Esophagus muscularis mucosa (tissue), 4 donors: ENCODE results near the gene GOLGB1. TPM values are rescaled to one million over a fixed set of nuclear protein-coding genes. Genes with fewer than 3 reads are reported as not detected.

Source experiments
- DNase-seq: peaks from one replicate; pipeline ENCODE4 v3.0.0-alpha.2; 2017; ENCODE audit errors: extremely low spot score
- H3K27ac ChIP-seq, 4 donors: fragments of 200-600 bp; sonication (generic); replicated peaks in 1 of 4; 1 replicate in 3 of 4; 2 replicates in 1 of 4; pipeline ENCODE4 v1.5.1; 2016 to 2019; ENCODE audit warnings: mild to moderate bottlenecking in 1 of 4
- H3K27me3 ChIP-seq, 4 donors: fragments of 200-600 bp; sonication (generic); one replicate each; pipeline versions ENCODE4 v1.5.1 to v1.6.0; 2016 to 2019
- H3K36me3 ChIP-seq, 4 donors: fragments of 200-600 bp; sonication (generic); one replicate each; pipeline ENCODE4 v1.5.1; 2016 to 2019
- H3K4me1 ChIP-seq, 4 donors: fragments of 200-600 bp; sonication (generic); one replicate each; pipeline ENCODE4 v1.5.1; 2016 to 2019
- H3K4me3 ChIP-seq, 4 donors: fragments of 200-600 bp; sonication (generic); 1 replicate in 2 of 4; 2 replicates in 2 of 4; pipeline ENCODE4 v1.5.1; 2016 to 2019; ENCODE audit warnings: mild to moderate bottlenecking in 4 of 4, moderate library complexity in 1 of 4
- H3K9me3 ChIP-seq, 4 donors: fragments of 200-600 bp; sonication (generic); 1 replicate in 3 of 4; 2 replicates in 1 of 4; pipeline ENCODE4 v1.5.1; 2016 to 2019
- EP300 ChIP-seq: sonication (generic); formaldehyde crosslinking; IDR thresholded peaks from one replicate; pipeline ENCODE4 v1.6.1; 2017; ENCODE audit warnings: antibody characterized with exemption
- POLR2A ChIP-seq: fragments of 450-650 bp; IDR thresholded peaks from one replicate; pipeline ENCODE4 v1.6.1; 2017; ENCODE audit warnings: antibody characterized with exemption, moderate library complexity, mild to moderate bottlenecking, low read depth
- POLR2AphosphoS5 ChIP-seq, 2 donors: sonication (generic); formaldehyde crosslinking; IDR thresholded peaks; one replicate each; pipeline ENCODE4 v1.6.1; 2017; ENCODE audit warnings: antibody characterized with exemption in 2 of 2
- WGBS: methylation state at CpG from one replicate; pipeline ENCODE4 v1.1.5; 2018; 5-methylcytosine and 5-hydroxymethylcytosine counted together
- intact Hi-C: fragments of 100-400 bp; cut with DNase I; formaldehyde crosslinking; loops from one replicate; pipeline ENCODE4 v1.15.1; 2023
- total RNA-seq, 4 donors: library from RNA; depleted of rRNA; stranded (reverse); fragments of >200 nt; gene quantifications; one replicate each; pipeline versions ENCODE4 v1.1.0 to v1.2.1, GENCODE V29; 2016
- TF ChIP-seq, protein P1 (sequence below), 3 experiments: fragments of 200-600 bp in 2 of 3; fragments of 450-650 bp in 1 of 3; sonication (generic) in 2 of 3; IDR thresholded peaks; one replicate each; pipeline ENCODE4 v1.5.1; 2017 to 2019; ENCODE audit warnings: antibody characterized with exemption in 3 of 3, mild to moderate bottlenecking in 2 of 3, moderate library complexity in 1 of 3

GOLGB1 gene
- total RNA-seq, 4 donors from 2014 or later = 55.7 to 73.9 (median 69.3) TPM

DNA sequence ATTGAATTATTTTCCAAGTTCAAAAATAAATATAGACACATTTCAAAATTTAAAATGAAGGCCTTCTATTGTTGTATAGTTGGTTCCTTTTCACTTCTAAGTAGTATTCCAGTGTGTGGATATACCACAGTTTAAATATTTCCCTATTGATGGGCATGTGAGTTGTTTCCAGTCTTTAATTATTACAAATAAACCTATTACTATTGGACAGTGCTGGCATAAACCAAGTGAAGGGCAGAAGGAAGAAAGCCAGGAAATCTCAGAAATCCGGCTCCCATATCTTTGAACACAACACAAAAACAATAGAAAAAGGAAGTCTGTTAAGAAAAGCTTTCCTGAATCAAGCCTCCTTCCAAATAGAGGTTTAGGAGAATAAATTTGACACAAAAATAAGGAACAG lies 26.1 kb downstream of the GOLGB1 start:
- Histone ChIP-seq H3K9me3 (no peaks in the 10 kb centered on the region), H3K27ac (no peak overlapping the region), H3K36me3 (peaks cover 53 to 98% (median 81%) of the 10 kb centered on the region in 4 donors), H3K27me3 (no peaks in the 10 kb centered on the region), H3K4me3 (no peak overlapping the region), H3K4me1 (no peaks in the 10 kb centered on the region)
- intact Hi-C loops = no loop called here
- DNase-seq = no peak
- TF ChIP-seq EP300 (no peak), POLR2A (no peak), POLR2AphosphoS5 (IDR thresholded peaks at IDR 0.05) (no peak)
- TF ChIP-seq, protein P1, sequence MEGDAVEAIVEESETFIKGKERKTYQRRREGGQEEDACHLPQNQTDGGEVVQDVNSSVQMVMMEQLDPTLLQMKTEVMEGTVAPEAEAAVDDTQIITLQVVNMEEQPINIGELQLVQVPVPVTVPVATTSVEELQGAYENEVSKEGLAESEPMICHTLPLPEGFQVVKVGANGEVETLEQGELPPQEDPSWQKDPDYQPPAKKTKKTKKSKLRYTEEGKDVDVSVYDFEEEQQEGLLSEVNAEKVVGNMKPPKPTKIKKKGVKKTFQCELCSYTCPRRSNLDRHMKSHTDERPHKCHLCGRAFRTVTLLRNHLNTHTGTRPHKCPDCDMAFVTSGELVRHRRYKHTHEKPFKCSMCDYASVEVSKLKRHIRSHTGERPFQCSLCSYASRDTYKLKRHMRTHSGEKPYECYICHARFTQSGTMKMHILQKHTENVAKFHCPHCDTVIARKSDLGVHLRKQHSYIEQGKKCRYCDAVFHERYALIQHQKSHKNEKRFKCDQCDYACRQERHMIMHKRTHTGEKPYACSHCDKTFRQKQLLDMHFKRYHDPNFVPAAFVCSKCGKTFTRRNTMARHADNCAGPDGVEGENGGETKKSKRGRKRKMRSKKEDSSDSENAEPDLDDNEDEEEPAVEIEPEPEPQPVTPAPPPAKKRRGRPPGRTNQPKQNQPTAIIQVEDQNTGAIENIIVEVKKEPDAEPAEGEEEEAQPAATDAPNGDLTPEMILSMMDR (IDR thresholded peaks at IDR 0.05) = no peak
- 88% methylated on average over 1 of the region's 1 CpG for WGBS

DNA sequence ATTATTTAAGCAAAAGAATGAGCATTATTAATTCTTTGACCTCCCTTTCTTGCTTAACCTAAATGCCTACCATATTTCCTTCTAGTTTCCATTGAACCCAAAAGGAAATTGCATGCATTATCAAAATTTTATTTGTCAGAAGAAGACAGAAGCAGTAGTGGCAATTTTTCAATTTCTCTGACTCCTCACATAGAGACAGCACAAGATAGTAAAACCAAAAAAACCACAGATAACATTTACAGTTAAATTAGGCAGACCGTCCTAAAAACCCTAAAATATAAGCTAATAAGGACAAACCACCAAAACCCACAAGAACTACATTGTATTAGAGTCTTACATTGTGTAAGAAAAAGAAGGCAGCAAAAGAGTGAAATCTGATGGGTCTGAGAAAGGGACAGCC lies 27.1 kb downstream of the GOLGB1 start:
- peaks cover 58 to 98% (median 83%) of the 10 kb centered on the region in 4 donors for H3K36me3 ChIP-seq
- H3K4me1 ChIP-seq = no peaks in the 10 kb centered on the region
- H3K4me3 ChIP-seq = no peak overlapping the region
- H3K9me3 ChIP-seq = no peaks in the 10 kb centered on the region
- 88% methylated on average over 1 of the region's 1 CpG for WGBS
- TF ChIP-seq, protein P1 (IDR thresholded peaks at IDR 0.05) = no peak
- TF ChIP-seq POLR2A (no peak), POLR2AphosphoS5 (IDR thresholded peaks at IDR 0.05) (no peak), EP300 (no peak)
- DNase-seq = no peak
- intact Hi-C loops = no loop called here
- H3K27me3 ChIP-seq = no peaks in the 10 kb centered on the region
- H3K27ac ChIP-seq = no peak overlapping the region

DNA sequence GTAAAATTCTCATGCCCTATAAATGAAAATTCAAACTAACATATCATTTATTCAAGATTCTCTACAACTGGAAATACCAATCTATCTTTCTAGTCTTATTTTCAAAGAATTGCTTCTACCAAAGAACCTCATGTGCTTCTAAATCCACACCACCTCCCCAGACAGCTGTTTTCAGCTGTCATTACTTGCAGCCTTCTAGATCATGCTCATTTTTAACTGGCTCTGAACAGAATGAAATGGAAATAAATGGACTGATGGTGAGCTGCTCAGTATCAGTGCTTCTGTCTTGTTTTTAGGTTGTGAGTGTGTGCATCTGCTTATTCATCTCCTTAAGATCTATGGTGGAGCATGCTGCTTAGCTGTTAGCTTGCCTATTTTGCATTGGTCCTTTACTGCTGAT lies 29.4 kb downstream of the GOLGB1 start:
- Histone ChIP-seq H3K36me3 (peaks cover 62 to 100% (median 90%) of the 10 kb centered on the region in 4 donors), H3K27me3 (no peaks in the 10 kb centered on the region)

DNA sequence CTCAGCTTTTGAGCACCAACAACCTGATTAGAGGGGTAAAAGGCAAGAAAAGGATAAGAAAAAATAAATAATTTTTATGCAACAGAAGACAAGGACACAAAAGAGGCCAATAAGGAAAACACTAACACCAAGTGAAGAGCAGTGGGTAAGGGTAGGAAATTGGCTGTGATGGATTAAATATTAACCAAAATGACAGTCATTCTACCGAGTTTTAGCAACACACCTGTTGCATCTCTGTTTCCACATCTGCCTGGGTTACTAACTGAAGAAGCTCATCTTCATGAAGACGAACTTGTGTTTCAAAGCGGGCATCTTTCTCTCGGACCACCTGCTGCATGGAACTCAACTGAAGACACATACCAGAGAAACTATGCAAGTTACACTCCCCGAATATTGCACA lies 30.1 kb downstream of the GOLGB1 start:
- H3K4me3 ChIP-seq = no peak overlapping the region
- DNase-seq = no peak
- TF ChIP-seq, protein P1 (IDR thresholded peaks at IDR 0.05) = no peak
- no peak for TF ChIP-seq POLR2AphosphoS5 (IDR thresholded peaks at IDR 0.05)
- no peak for TF ChIP-seq EP300
- no peak for TF ChIP-seq POLR2A
- no peaks in the 10 kb centered on the region for H3K27me3 ChIP-seq
- no peaks in the 10 kb centered on the region for H3K9me3 ChIP-seq
- no peak overlapping the region for H3K27ac ChIP-seq
- peaks cover 58 to 100% (median 88%) of the 10 kb centered on the region in 4 donors for H3K36me3 ChIP-seq
- WGBS = 93% methylated on average over 5 of the region's 5 CpGs
- no peaks in the 10 kb centered on the region for H3K4me1 ChIP-seq
- intact Hi-C loops = no loop called here

More for the DNA sequence above, 29.4 kb downstream of the GOLGB1 start:
- no peak for TF ChIP-seq POLR2A
- no peak for TF ChIP-seq EP300
- TF ChIP-seq, protein P1 (IDR thresholded peaks at IDR 0.05) = no peak
- TF ChIP-seq POLR2AphosphoS5 (IDR thresholded peaks at IDR 0.05) = no peak
- Histone ChIP-seq H3K27ac (no peak overlapping the region), H3K9me3 (no peaks in the 10 kb centered on the region), H3K4me3 (no peak overlapping the region), H3K4me1 (no peaks in the 10 kb centered on the region)
- DNase-seq = no peak
- intact Hi-C loops = no loop called here

DNA sequence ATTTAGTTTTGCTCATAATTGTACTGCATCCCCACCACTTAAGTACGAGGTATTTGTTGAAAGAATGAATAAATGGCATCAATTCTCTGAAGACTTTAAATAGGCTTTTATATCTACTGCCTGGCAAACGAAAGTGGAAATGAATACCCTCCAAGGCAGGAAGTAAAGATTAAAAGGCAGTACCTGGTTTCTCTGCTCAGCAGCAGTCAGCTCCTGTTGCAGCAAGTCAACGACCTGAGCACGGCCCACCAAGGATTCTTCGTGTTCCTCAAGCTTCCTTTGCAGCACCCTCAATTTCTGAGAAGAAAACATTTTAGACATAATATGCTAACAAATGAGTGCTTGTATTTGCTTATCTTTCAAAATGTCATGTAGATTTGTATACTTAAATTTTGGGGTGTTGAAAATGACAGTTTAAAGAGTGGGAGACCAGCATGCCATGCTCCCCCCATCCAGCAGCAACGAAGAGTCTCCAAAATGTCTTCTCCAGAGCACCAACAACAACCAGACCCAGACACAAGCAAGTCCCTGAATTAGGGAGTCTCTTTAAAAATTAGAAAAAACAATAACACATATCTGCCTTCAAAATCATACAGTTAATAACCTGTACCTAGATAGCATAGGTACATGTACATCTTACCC lies 31.2 kb downstream of the GOLGB1 start:
- WGBS = 96% methylated on average over 6 of the region's 6 CpGs
- no peak for DNase-seq
- Histone ChIP-seq H3K27ac (no peak overlapping the region), H3K36me3 (peaks cover 58 to 100% (median 88%) of the 10 kb centered on the region in 4 donors), H3K9me3 (no peaks in the 10 kb centered on the region), H3K4me1 (no peaks in the 10 kb centered on the region), H3K27me3 (no peaks in the 10 kb centered on the region), H3K4me3 (no peak overlapping the region)
- intact Hi-C loops = no loop called here
- TF ChIP-seq EP300 (no peak), POLR2A (no peak), POLR2AphosphoS5 (IDR thresholded peaks at IDR 0.05) (no peak)
- TF ChIP-seq, protein P1 (IDR thresholded peaks at IDR 0.05) = no peak
